ENCODE results near the gene FGFR3. TPM values are rescaled to one million over a fixed set of nuclear protein-coding genes. Genes with fewer than 3 reads are reported as not detected.

Gene FGFR3
- total RNA-seq, 2 experiments from 2014 or later, result 0.07 to 1.0 TPM

- TF ChIP-seq CTCF (IDR thresholded peaks at IDR 0.05), result no peak
- Mint-ChIP-seq H3K27ac (no peak overlapping the region), H3K9me3 (no peaks in the 10 kb centered on the region), H3K36me3 (ENCODE audit: low read depth) (peaks cover 2% of the 10 kb centered on the region), H3K4me3 (no peak overlapping the region), H3K27me3 (no peaks in the 10 kb centered on the region), H3K4me1 (ENCODE audit: low read depth) (no peaks in the 10 kb centered on the region)
- ChIA-PET CTCF (interaction anchor here (0.8 to 5.3 kb wide), 14 partner anchors 8 to 117 kb away, joined by 3 to 139 read pairs (median 5); no protein-coding TSS in a partner anchor), POLR2A (interaction anchor here (0.8 to 3.6 kb wide), 4 partner anchors 45 to 70 kb away, joined by 3 to 15 read pairs (median 6); no protein-coding TSS in a partner anchor)
- ATAC-seq (no peak), DNase-seq (no peak)
- intact Hi-C loops (cut with micrococcal nuclease), result loop anchor here (1.0 kb wide), 1 partner anchor 63 kb away; no protein-coding TSS in a partner anchor
Observed at GRCh38 chr4:1810765-1811164, 17.7 kb downstream of the FGFR3 start.

- Mint-ChIP-seq H3K27me3 (no peaks in the 10 kb centered on the region), H3K4me1 (ENCODE audit: low read depth) (no peaks in the 10 kb centered on the region), H3K9me3 (no peaks in the 10 kb centered on the region), H3K36me3 (ENCODE audit: low read depth) (peaks cover 4% of the 10 kb centered on the region), H3K27ac (no peak overlapping the region), H3K4me3 (no peak overlapping the region)
- CTCF ChIA-PET, result interaction anchor here (0.8 to 5.2 kb wide), 3 partner anchors 61 to 119 kb away, joined by 3 to 46 read pairs (median 3); no protein-coding TSS in a partner anchor
- ATAC-seq (no peak), DNase-seq (no peak)
- POLR2A ChIA-PET, result no interaction called here
- no peak for TF ChIP-seq CTCF (IDR thresholded peaks at IDR 0.05)
- intact Hi-C loops (cut with micrococcal nuclease), result no loop called here
Observed at GRCh38 chr4:1812720-1813119, 19.6 kb downstream of the FGFR3 start.

- Mint-ChIP-seq H3K27ac (no peak overlapping the region), H3K27me3 (no peaks in the 10 kb centered on the region), H3K4me3 (no peak overlapping the region), H3K4me1 (ENCODE audit: low read depth) (no peaks in the 10 kb centered on the region), H3K9me3 (no peaks in the 10 kb centered on the region), H3K36me3 (ENCODE audit: low read depth) (peaks cover 4% of the 10 kb centered on the region)
- POLR2A ChIA-PET, result no interaction called here
- ATAC-seq (no peak), DNase-seq (no peak)
- CTCF ChIA-PET, result interaction anchor here (1.5 to 5.2 kb wide), 2 partner anchors 67 to 120 kb away, joined by 3 to 46 read pairs; no protein-coding TSS in a partner anchor
- no peak for TF ChIP-seq CTCF (IDR thresholded peaks at IDR 0.05)
- intact Hi-C loops (cut with micrococcal nuclease), result no loop called here
Observed at GRCh38 chr4:1813231-1813630, 20.1 kb downstream of the FGFR3 start.

- H3K4me1 Mint-ChIP-seq (ENCODE audit: low read depth), result no peaks in the 10 kb centered on the region
- peaks cover 4% of the 10 kb centered on the region for H3K36me3 Mint-ChIP-seq (ENCODE audit: low read depth)
- no peaks in the 10 kb centered on the region for H3K9me3 Mint-ChIP-seq
- DNase-seq (no peak), ATAC-seq (no peak)
- no peak for TF ChIP-seq CTCF (IDR thresholded peaks at IDR 0.05)
- H3K4me3 Mint-ChIP-seq, result no peak overlapping the region
- no peaks in the 10 kb centered on the region for H3K27me3 Mint-ChIP-seq
- intact Hi-C loops (cut with micrococcal nuclease), result no loop called here
- ChIA-PET CTCF (interaction anchor here (1.5 to 5.2 kb wide), 2 partner anchors 68 to 121 kb away, joined by 3 to 46 read pairs; no protein-coding TSS in a partner anchor), POLR2A (no interaction called here)
- H3K27ac Mint-ChIP-seq, result no peak overlapping the region
Observed at GRCh38 chr4:1813915-1814314, 20.8 kb downstream of the FGFR3 start.

GRCh38 chr4:1814453-1814852 is 21.4 kb downstream of the FGFR3 start:
- Mint-ChIP-seq H3K4me1 (ENCODE audit: low read depth) (no peaks in the 10 kb centered on the region), H3K36me3 (ENCODE audit: low read depth) (peaks cover 4% of the 10 kb centered on the region), H3K4me3 (no peak overlapping the region), H3K27me3 (no peaks in the 10 kb centered on the region), H3K27ac (no peak overlapping the region), H3K9me3 (no peaks in the 10 kb centered on the region)
- no peak for DNase-seq
- POLR2A ChIA-PET, result interaction anchor here (3.4 kb wide), 1 partner anchor 67 kb away, joined by 8 read pairs; no protein-coding TSS in a partner anchor
- intact Hi-C loops (cut with micrococcal nuclease), result no loop called here
- CTCF ChIA-PET, result interaction anchor here (5.2 kb wide), 1 partner anchor 68 kb away, joined by 46 read pairs; no protein-coding TSS in a partner anchor
- ATAC-seq, result no peak
- no peak for TF ChIP-seq CTCF (IDR thresholded peaks at IDR 0.05)
